K562 (cell line): ENCODE results near the gene PRH1. TPM values are rescaled to one million over a fixed set of nuclear protein-coding genes. Genes with fewer than 3 reads are reported as not detected.

Experiments used
- ATAC-seq: fragments of 200-7000 bp; cut with Tn5 transposase; 3 replicates; pipeline ENCODE4 v1.9.1; 2020; ENCODE audit warnings: moderate library complexity
- BruUV-seq: library from RNA; stranded (reverse); fragments of 400-500 nt; replicated peaks from 2 replicates; lab custom pipeline; 2021; lab: Mats Ljungman, UMichigan
- CTCF ChIA-PET: fragments of 300-600 bp; formaldehyde crosslinking; extraction: SDS; loops from one replicate; lab custom pipeline; 2021; ENCODE audit warnings: low intra/inter-chr PET ratio; lab: Yijun Ruan, JAX
- POLR2A ChIA-PET: fragments of 300-600, 350-650 bp; sonication (Branson Sonifier 250); formaldehyde crosslinking; extraction: SDS; loops from one replicate; lab custom pipeline; 2021; ENCODE audit warnings: antibody characterized with exemption, inconsistent platforms; lab: Yijun Ruan, JAX
- DNase-seq, 4 experiments: peaks; one replicate each; pipeline versions ENCODE4 v3.0.0 to v3.0.0-alpha.2; 2011 to 2018; ENCODE audit warnings: low spot score in 3 of 4, mixed read lengths in 3 of 4; ENCODE audit errors: extremely low read depth in 1 of 4
- FAIRE-seq: peaks from 2 replicates; lab custom pipeline; 2011; peaks lifted over from hg19 to GRCh38; lab: Jason Lieb, UNC
- H2AFZ ChIP-seq: 2 replicates; pipeline ENCODE4 v1.6.0; 2011; ENCODE audit warnings: low read depth, low read length, control low read depth, inconsistent platforms
- H3K27ac ChIP-seq: fragments of 200-600 bp; 3 replicates; pipeline ENCODE4 v1.8.0; 2011; ENCODE audit warnings: low read depth, mild to moderate bottlenecking, control low read depth, inconsistent platforms, low read length, moderate library complexity, mixed read lengths; ENCODE audit errors: extremely low read depth
- H3K27me3 ChIP-seq, 2 experiments: fragments of 300-600 bp in 1 of 2; 2 replicates in 1 of 2; 3 replicates in 1 of 2; pipeline versions ENCODE4 v1.6.0 to v1.8.0; 2011; ENCODE audit warnings: inconsistent platforms in 2 of 2, low read length in 2 of 2, mild to moderate bottlenecking in 1 of 2, mixed read lengths in 1 of 2, moderate library complexity in 1 of 2; ENCODE audit not compliant: control insufficient read depth in 2 of 2, insufficient read depth in 2 of 2
- H3K36me3 ChIP-seq: fragments of 300-600 bp; 3 replicates; pipeline ENCODE4 v1.8.0; 2011; ENCODE audit warnings: mild to moderate bottlenecking, low read length, inconsistent platforms; ENCODE audit not compliant: control insufficient read depth, insufficient read depth
- H3K4me1 ChIP-seq, 2 experiments: fragments of 200-600 bp in 1 of 2; replicated peaks in 1 of 2; 2 replicates in 1 of 2; 3 replicates in 1 of 2; pipeline versions ENCODE4 v1.5.1 to v1.8.0; 2011; ENCODE audit warnings: inconsistent platforms in 2 of 2, low read length in 2 of 2, mild to moderate bottlenecking in 1 of 2, mixed read lengths in 1 of 2, moderate library complexity in 1 of 2; ENCODE audit not compliant: control insufficient read depth in 2 of 2, insufficient read depth in 2 of 2
- H3K4me2 ChIP-seq: 2 replicates; pipeline ENCODE4 v1.6.1; 2011; ENCODE audit warnings: low read length, control low read depth, inconsistent platforms, mixed read lengths; ENCODE audit not compliant: insufficient read depth
- H3K4me3 ChIP-seq: fragments of 200-600 bp; sonication (generic), shearing (Covaris generic); 2 replicates; pipeline ENCODE4 v1.5.1; 2016; ENCODE audit warnings: control low read depth, inconsistent platforms
- H3K79me2 ChIP-seq: fragments of 200-600 bp; 3 replicates; pipeline ENCODE4 v1.8.0; 2011; ENCODE audit warnings: low read length, inconsistent platforms; ENCODE audit not compliant: control insufficient read depth, insufficient read depth
- H3K9ac ChIP-seq, 2 experiments: 2 replicates each; pipeline versions ENCODE4 v1.6.0 to v1.6.1; 2011; ENCODE audit warnings: low read depth in 2 of 2, low read length in 2 of 2, control low read depth in 1 of 2, inconsistent platforms in 1 of 2, mild to moderate bottlenecking in 1 of 2, mixed read lengths in 1 of 2; ENCODE audit not compliant: insufficient read depth in 1 of 2
- H3K9me1 ChIP-seq: one replicate; pipeline ENCODE4 v1.6.0; 2011; ENCODE audit warnings: inconsistent platforms, mild to moderate bottlenecking, low read length, moderate library complexity; ENCODE audit not compliant: control insufficient read depth, insufficient read depth
- H3K9me3 ChIP-seq: replicated peaks from 2 replicates; pipeline ENCODE4 v1.5.1; 2011; ENCODE audit warnings: low read depth, low read length, inconsistent platforms; ENCODE audit not compliant: control insufficient read depth, insufficient read depth
- H4K20me1 ChIP-seq: replicated peaks from 2 replicates; pipeline ENCODE4 v1.6.1; 2011; ENCODE audit warnings: low read length, inconsistent platforms, mixed read lengths; ENCODE audit not compliant: control insufficient read depth, insufficient read depth
- ATF3 ChIP-seq, 2 experiments: fragments of 450-650 bp in 1 of 2; sonication (generic) in 1 of 2; formaldehyde crosslinking in 1 of 2; IDR thresholded peaks in 1 of 2; conservative IDR thresholded peaks in 1 of 2; 2 replicates each; pipeline versions ENCODE4 v1.6.1 to v1.8.1; 2016 to 2023; ENCODE audit warnings: mild to moderate bottlenecking in 2 of 2, moderate library complexity in 2 of 2, inconsistent platforms in 1 of 2, missing genetic modification reagents in 1 of 2
- C11orf30 ChIP-seq: fragments of 450-650 bp; IDR thresholded peaks from 2 replicates; pipeline ENCODE4 v1.6.1; 2016; ENCODE audit warnings: low read depth, mild to moderate bottlenecking
- CBX1 ChIP-seq: sonication (generic); IDR thresholded peaks from 2 replicates; pipeline ENCODE4 v1.6.1; 2016; ENCODE audit warnings: antibody characterized with exemption, low read depth, mild to moderate bottlenecking
- CCNT2 ChIP-seq: IDR thresholded peaks from 2 replicates; pipeline ENCODE4 v1.6.1; 2011; ENCODE audit warnings: borderline replicate concordance, low read depth, mild to moderate bottlenecking, moderate library complexity, mixed read lengths, low read length; ENCODE audit not compliant: insufficient read length; ENCODE audit errors: extremely low read depth
- DLX4 ChIP-seq: fragments of 250-450 bp; sonication (Bioruptor Pico); IDR thresholded peaks from 2 replicates; pipeline ENCODE4 v1.6.1; 2021; ENCODE audit warnings: mild to moderate bottlenecking
- E2F3 ChIP-seq: fragments of 250-450 bp; sonication (Bioruptor Pico); IDR thresholded peaks from 2 replicates; pipeline ENCODE4 v1.4.0; 2020; ENCODE audit warnings: mild to moderate bottlenecking
- NR2C2 ChIP-seq, 2 experiments: fragments of 200-800 bp in 1 of 2; sonication (Bioruptor generic) in 1 of 2; sonication (generic) in 1 of 2; formaldehyde crosslinking in 1 of 2; IDR thresholded peaks; 2 replicates each; pipeline versions ENCODE4 v1.6.1 to v1.8.0; 2016 to 2022; ENCODE audit warnings: mild to moderate bottlenecking in 1 of 2, missing compliant biosample characterization in 1 of 2, missing genetic modification characterization in 1 of 2, missing genetic modification reagents in 1 of 2
- SRSF1 ChIP-seq: fragments of 200-400 bp; formaldehyde crosslinking; IDR thresholded peaks from 2 replicates; pipeline ENCODE4 v1.6.1; 2017; ENCODE audit warnings: mild to moderate bottlenecking, low read depth, low read length, moderate library complexity
- TFAP4 ChIP-seq: sonication (generic); formaldehyde crosslinking; IDR thresholded peaks from 2 replicates; pipeline ENCODE4 v1.8.0; 2022; ENCODE audit warnings: missing genetic modification reagents, mild to moderate bottlenecking, moderate library complexity, borderline replicate concordance
- ZNF165 ChIP-seq: fragments of 250-450 bp; sonication (Bioruptor Pico); IDR thresholded peaks from 2 replicates; pipeline ENCODE4 v1.4.0; 2020; ENCODE audit warnings: borderline replicate concordance
- ZNF184 ChIP-seq: sonication (generic); formaldehyde crosslinking; IDR thresholded peaks from 2 replicates; pipeline ENCODE4 v1.5.0; 2020; ENCODE audit warnings: missing genetic modification reagents
- WGBS: fragments of 100-300 bp; shearing (Covaris generic); methylation state at CpG from one replicate; pipeline ENCODE4 v1.1.6; 2016; ENCODE audit warnings: low coverage, mixed read lengths; ENCODE audit not compliant: insufficient coverage; ENCODE audit errors: missing lambda C conversion rate; 5-methylcytosine and 5-hydroxymethylcytosine counted together
- in situ Hi-C: fragments of 300-500 bp; cut with MboI; formaldehyde crosslinking; loops from 4 replicates; pipeline ENCODE4 v1.15.0; 2018; ENCODE audit warnings: inconsistent platforms, mixed read lengths
- intact Hi-C: fragments of 100-400 bp; cut with micrococcal nuclease; formaldehyde crosslinking; loops from 2 replicates; pipeline ENCODE4 v1.14.2; 2022
- polyA plus RNA-seq, 8 experiments: library from polyadenylated mRNA; depleted of rRNA in 4 of 8; stranded (reverse) in 5 of 8; unstranded in 3 of 8; fragments of >200 nt; fragmentation: Nextera tagmentation in 2 of 8; fragmentation: Illumina TruSeq in 1 of 8; extraction: Ambion mirVana in 2 of 8; extraction: Trizol in 1 of 8; gene quantifications; 2 replicates each; pipeline versions ENCODE4 v1.2.1 to v1.2.3, GENCODE V29; 2011 to 2014; ENCODE audit warnings: inconsistent platforms in 1 of 8, missing spikeins in 1 of 8
- total RNA-seq, 7 experiments: library from RNA; depleted of rRNA in 6 of 7; stranded (reverse); fragments of >200 nt in 6 of 7; fragmentation: Illumina TruSeq in 2 of 7; extraction: Trizol in 2 of 7; gene quantifications; 2 replicates each; pipeline versions ENCODE4 v1.2.1 to v1.2.3, GENCODE V29; 2011 to 2021; ENCODE audit warnings: low replicate concordance in 1 of 7
- TF ChIP-seq, protein P1 (sequence below): IDR thresholded peaks from 2 replicates; pipeline ENCODE4 v1.6.1; 2011; ENCODE audit warnings: borderline replicate concordance, low read depth, mild to moderate bottlenecking, moderate library complexity, low read length; ENCODE audit not compliant: insufficient read depth, poor library complexity, severe bottlenecking

The PRH1 gene
- total and polyA plus RNA-seq, 9 of the 15 experiments (the other 6 are each of a cell fraction or from before 2014, with no cell fraction given), result 1.2 to 14.2 (median 6.0) TPM

DNA sequence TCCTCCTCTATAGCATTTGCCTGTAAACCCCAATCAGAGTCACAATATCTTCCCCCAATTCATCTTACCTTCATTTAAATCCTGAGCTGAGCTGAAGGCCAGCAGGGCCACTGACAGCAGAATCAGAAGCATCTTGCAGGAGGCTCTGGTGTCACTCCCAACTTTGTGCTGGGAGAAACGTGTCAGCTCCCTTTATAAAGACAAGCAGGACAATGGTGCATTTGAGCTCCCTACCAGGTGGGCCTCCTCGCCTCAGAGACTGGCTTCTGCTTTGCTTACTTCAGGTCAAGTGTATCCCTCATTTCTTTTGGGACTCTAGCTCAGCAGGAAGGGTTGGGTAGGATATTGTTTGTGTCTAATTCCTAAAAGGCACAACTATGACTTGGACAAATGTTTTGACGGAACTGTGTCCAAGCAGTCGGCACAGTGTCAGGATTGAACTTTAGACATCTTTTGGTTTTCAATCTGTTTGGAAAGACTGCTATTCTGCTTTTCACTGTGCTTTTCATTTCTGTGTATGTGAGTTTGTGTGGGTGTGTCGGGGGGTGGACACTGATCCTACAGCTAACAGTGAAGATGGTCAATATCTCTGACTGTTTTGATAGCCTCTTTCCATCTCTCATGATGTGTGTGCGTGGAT, at the start of gene PRH1 (continued):
- TF ChIP-seq, protein P1, sequence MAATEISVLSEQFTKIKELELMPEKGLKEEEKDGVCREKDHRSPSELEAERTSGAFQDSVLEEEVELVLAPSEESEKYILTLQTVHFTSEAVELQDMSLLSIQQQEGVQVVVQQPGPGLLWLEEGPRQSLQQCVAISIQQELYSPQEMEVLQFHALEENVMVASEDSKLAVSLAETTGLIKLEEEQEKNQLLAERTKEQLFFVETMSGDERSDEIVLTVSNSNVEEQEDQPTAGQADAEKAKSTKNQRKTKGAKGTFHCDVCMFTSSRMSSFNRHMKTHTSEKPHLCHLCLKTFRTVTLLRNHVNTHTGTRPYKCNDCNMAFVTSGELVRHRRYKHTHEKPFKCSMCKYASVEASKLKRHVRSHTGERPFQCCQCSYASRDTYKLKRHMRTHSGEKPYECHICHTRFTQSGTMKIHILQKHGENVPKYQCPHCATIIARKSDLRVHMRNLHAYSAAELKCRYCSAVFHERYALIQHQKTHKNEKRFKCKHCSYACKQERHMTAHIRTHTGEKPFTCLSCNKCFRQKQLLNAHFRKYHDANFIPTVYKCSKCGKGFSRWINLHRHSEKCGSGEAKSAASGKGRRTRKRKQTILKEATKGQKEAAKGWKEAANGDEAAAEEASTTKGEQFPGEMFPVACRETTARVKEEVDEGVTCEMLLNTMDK, result no peak
- TF ChIP-seq ZNF165 (CRISPR knock-in tag), result no peak
- no peak for TF ChIP-seq TFAP4
- TF ChIP-seq ZNF184, result no peak

- H3K27me3 ChIP-seq, result no peaks in the 10 kb centered on the region
- TF ChIP-seq NR2C2 (CRISPR knock-in tag; IDR thresholded peaks at IDR 0.05) (no peak), NR2C2 (tag; IDR thresholded peaks at IDR 0.05) (no peak), CCNT2 (no peak), C11orf30 (no peak), CBX1 (no peak), SRSF1 (no peak), DLX4 (no peak), E2F3 (CRISPR knock-in tag) (no peak), ATF3 (IDR thresholded peaks at IDR 0.05) (no peak), ATF3 (CRISPR knock-in tag; conservative IDR thresholded peaks at IDR 0.05) (no peak)
- TF ChIP-seq, all 486 proteins: peak for 0
- in situ Hi-C loops (no loop called here), intact Hi-C loops (no loop called here)
- Histone ChIP-seq H3K4me1 (no peaks in the 10 kb centered on the region), H3K36me3 (no peaks in the 10 kb centered on the region), H3K4me3 (no peak within 1 kb of the TSS), H2AFZ (no peak within 1 kb of the TSS), H4K20me1 (no peaks in the 10 kb centered on the region), H3K79me2 (no peaks in the 10 kb centered on the region), H3K27ac (no peak within 1 kb of the TSS), H3K9ac (no peak within 1 kb of the TSS), H3K9me3 (no peaks in the 10 kb centered on the region), H3K9me1 (no peaks in the 10 kb centered on the region), H3K4me2 (no peak within 1 kb of the TSS)
- DNase-seq, result no peak
- FAIRE-seq, result no peak
- 80% methylated on average over 4 of the region's 5 CpGs for WGBS
- ChIA-PET CTCF (no interaction called here), POLR2A (no interaction called here)
- no TSS peak for BruUV-seq
- ATAC-seq, result no peak
Observed at GRCh38 chr12:10928746-10929286, 44.8 kb upstream of the PRH1 start, which contains the start of gene PRH2. Gene PRH2, plus strand, starts transcription at chr12:10929236. Its CDS starts 38 bp downstream, at chr12:10929274.
